ENCODE measurements around the gene RRAS2. TPM values are rescaled to one million over a fixed set of nuclear protein-coding genes. Genes with fewer than 3 reads are reported as not detected.

Gene RRAS2
- total RNA-seq, 2 experiments from 2014 or later, result 0.60 TPM; not detected in 1

GRCh38 chr11:14320020-14320419 is 39.0 kb downstream of the RRAS2 start:
- H4K20me1 ChIP-seq (ENCODE audit: insufficient read depth, low read length), result no peaks in the 10 kb centered on the region
- TF ChIP-seq CTCF (conservative IDR thresholded peaks at IDR 0.05; ENCODE audit: low read length) (no peak), EZH2phosphoT487 (IDR thresholded peaks at IDR 0.05; ENCODE audit: borderline replicate concordance, low read depth, low read length) (no peak)
- no peak overlapping the region for H2AFZ ChIP-seq (ENCODE audit: low read length)
- DNase-seq (ENCODE audit: low spot score), result no peak
- no peaks in the 10 kb centered on the region for H3K36me3 ChIP-seq (ENCODE audit: insufficient read depth, low read length)
- H3K4me1 ChIP-seq (ENCODE audit: insufficient read depth, low read length, poor library complexity, severe bottlenecking), result no peaks in the 10 kb centered on the region
- intact Hi-C loops (cut with micrococcal nuclease; ENCODE audit: unreplicated experiment), result no loop called here
- ChIA-PET POLR2A (interaction anchor here (0.6 to 0.7 kb wide), 3 partner anchors 110 to 781 kb away, joined by 3 to 5 read pairs (median 3); no protein-coding TSS in a partner anchor), CTCF (ENCODE audit: unreplicated experiment) (no interaction called here)
- H3K9me3 ChIP-seq (ENCODE audit: low read length), result no peaks in the 10 kb centered on the region
- BruUV-seq (replicated peaks), result no TSS peak
- H3K79me2 ChIP-seq (ENCODE audit: insufficient read depth, low read depth, low read length), result no peaks in the 10 kb centered on the region
- no peak overlapping the region for H3K4me2 ChIP-seq (ENCODE audit: low read length)
- H3K9me2 ChIP-seq (ENCODE audit: insufficient read depth, low read length), result no peaks in the 10 kb centered on the region
- H3K4me3 ChIP-seq (ENCODE audit: low read depth, low read length, poor library complexity, severe bottlenecking), result no peak overlapping the region
- H3K27ac ChIP-seq (ENCODE audit: low read depth, low read length, poor library complexity, severe bottlenecking), result no peak overlapping the region

GRCh38 chr11:14318581-14318981 is 40.4 kb downstream of the RRAS2 start:
- no peak for DNase-seq (ENCODE audit: low spot score)
- no peak overlapping the region for H3K27ac ChIP-seq (ENCODE audit: low read depth, low read length, poor library complexity, severe bottlenecking)
- H3K9me2 ChIP-seq (ENCODE audit: insufficient read depth, low read length), result no peaks in the 10 kb centered on the region
- TF ChIP-seq EZH2phosphoT487 (IDR thresholded peaks at IDR 0.05; ENCODE audit: borderline replicate concordance, low read depth, low read length), result no peak
- TF ChIP-seq CTCF (conservative IDR thresholded peaks at IDR 0.05; ENCODE audit: low read length), result no peak
- no peaks in the 10 kb centered on the region for H3K36me3 ChIP-seq (ENCODE audit: insufficient read depth, low read length)
- no peaks in the 10 kb centered on the region for H3K4me1 ChIP-seq (ENCODE audit: insufficient read depth, low read length, poor library complexity, severe bottlenecking)
- H3K4me3 ChIP-seq (ENCODE audit: low read depth, low read length, poor library complexity, severe bottlenecking), result no peak overlapping the region
- no peaks in the 10 kb centered on the region for H3K79me2 ChIP-seq (ENCODE audit: insufficient read depth, low read depth, low read length)
- POLR2A ChIA-PET, result no interaction called here
- H4K20me1 ChIP-seq (ENCODE audit: insufficient read depth, low read length), result no peaks in the 10 kb centered on the region
- H3K4me2 ChIP-seq (ENCODE audit: low read length), result no peak overlapping the region
- H2AFZ ChIP-seq (ENCODE audit: low read length), result no peak overlapping the region
- no TSS peak for BruUV-seq (replicated peaks)
- intact Hi-C loops (cut with micrococcal nuclease; ENCODE audit: unreplicated experiment), result no loop called here
- H3K9me3 ChIP-seq (ENCODE audit: low read length), result no peaks in the 10 kb centered on the region
- CTCF ChIA-PET (ENCODE audit: unreplicated experiment), result no interaction called here

DNA sequence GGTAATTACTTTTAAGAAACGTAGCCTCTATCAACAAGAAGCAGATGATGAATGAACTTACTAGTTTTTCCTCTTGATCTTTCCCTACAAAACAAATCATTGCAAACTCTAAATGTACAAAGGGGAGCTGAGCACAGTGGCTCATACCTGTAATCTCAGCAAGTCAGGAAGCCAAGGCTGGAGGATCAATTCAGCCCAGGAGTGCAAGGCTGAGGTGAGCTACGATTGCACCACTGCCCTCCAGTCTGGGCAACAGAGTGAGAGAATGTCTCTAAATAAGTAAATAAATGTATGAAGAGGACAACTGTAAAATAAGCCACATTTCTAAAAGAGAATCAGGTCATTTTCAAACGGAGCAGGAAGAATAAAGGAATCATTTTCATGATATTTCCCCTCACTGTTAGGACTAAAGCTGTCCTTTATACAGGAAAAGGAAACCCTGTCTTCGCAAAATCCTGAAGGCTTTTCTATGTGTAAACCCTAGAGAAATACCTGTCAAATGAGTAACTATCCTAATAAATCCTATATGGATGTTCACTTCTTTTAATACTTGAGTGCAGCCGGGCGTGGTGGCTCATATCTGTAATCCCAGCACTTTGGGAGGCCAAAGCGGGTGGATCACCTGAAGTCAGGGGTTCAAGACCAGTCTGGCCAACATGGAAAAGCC is 41.2 kb downstream of the RRAS2 start:
- H3K4me3 ChIP-seq (ENCODE audit: low read depth, low read length, poor library complexity, severe bottlenecking), result no peak overlapping the region
- no peak for DNase-seq (ENCODE audit: low spot score)
- no peaks in the 10 kb centered on the region for H3K9me3 ChIP-seq (ENCODE audit: low read length)
- POLR2A ChIA-PET, result no interaction called here
- H3K27ac ChIP-seq (ENCODE audit: low read depth, low read length, poor library complexity, severe bottlenecking), result no peak overlapping the region
- H3K4me2 ChIP-seq (ENCODE audit: low read length), result no peak overlapping the region
- H3K4me1 ChIP-seq (ENCODE audit: insufficient read depth, low read length, poor library complexity, severe bottlenecking), result no peaks in the 10 kb centered on the region
- CTCF ChIA-PET (ENCODE audit: unreplicated experiment), result no interaction called here
- H4K20me1 ChIP-seq (ENCODE audit: insufficient read depth, low read length), result no peaks in the 10 kb centered on the region
- TF ChIP-seq CTCF (conservative IDR thresholded peaks at IDR 0.05; ENCODE audit: low read length) (no peak), EZH2phosphoT487 (IDR thresholded peaks at IDR 0.05; ENCODE audit: borderline replicate concordance, low read depth, low read length) (no peak)
- no peaks in the 10 kb centered on the region for H3K36me3 ChIP-seq (ENCODE audit: insufficient read depth, low read length)
- no peak overlapping the region for H2AFZ ChIP-seq (ENCODE audit: low read length)
- no peaks in the 10 kb centered on the region for H3K9me2 ChIP-seq (ENCODE audit: insufficient read depth, low read length)
- intact Hi-C loops (cut with micrococcal nuclease; ENCODE audit: unreplicated experiment), result no loop called here
- no peaks in the 10 kb centered on the region for H3K79me2 ChIP-seq (ENCODE audit: insufficient read depth, low read depth, low read length)
- no TSS peak for BruUV-seq (replicated peaks)
